Osteoblast (primary cell): ENCODE results near the gene FAM83C. TPM values are rescaled to one million over a fixed set of nuclear protein-coding genes. Genes with fewer than 3 reads are reported as not detected.

Experiments
- DNase-seq: peaks from one replicate; pipeline ENCODE4 v3.0.0; 2011; ENCODE audit warnings: low spot score, mixed read lengths; ENCODE audit not compliant: insufficient read length; ENCODE audit errors: missing footprints
- H2AFZ ChIP-seq: 2 replicates; pipeline ENCODE4 v1.6.0; 2011; ENCODE audit warnings: mild to moderate bottlenecking, low read length
- H3K27ac ChIP-seq: 2 replicates; pipeline ENCODE4 v1.5.1; 2011; ENCODE audit warnings: mild to moderate bottlenecking, low read depth, low read length, moderate library complexity
- H3K27me3 ChIP-seq: 2 replicates; pipeline ENCODE4 v1.6.0; 2012; ENCODE audit warnings: mild to moderate bottlenecking, control low read depth, inconsistent platforms, low read length, moderate library complexity; ENCODE audit not compliant: insufficient read depth
- H3K36me3 ChIP-seq: 2 replicates; pipeline ENCODE4 v1.5.1; 2011; ENCODE audit warnings: mild to moderate bottlenecking, low read length, control low read depth, moderate library complexity; ENCODE audit not compliant: insufficient read depth
- H3K4me1 ChIP-seq: 2 replicates; pipeline ENCODE4 v1.5.1; 2011; ENCODE audit warnings: mild to moderate bottlenecking, low read length, control low read depth, moderate library complexity; ENCODE audit not compliant: insufficient read depth
- H3K4me2 ChIP-seq: 2 replicates; pipeline ENCODE4 v1.6.0; 2011; ENCODE audit warnings: mild to moderate bottlenecking, low read length; ENCODE audit not compliant: insufficient read depth
- H3K4me3 ChIP-seq: fragments of 200-600 bp; sonication (generic); 3 replicates; pipeline ENCODE4 v1.5.1; 2012; ENCODE audit warnings: mild to moderate bottlenecking, low read length, inconsistent platforms; ENCODE audit not compliant: insufficient read depth
- H3K79me2 ChIP-seq: 2 replicates; pipeline ENCODE4 v1.6.0; 2012; ENCODE audit warnings: mild to moderate bottlenecking, low read length, control low read depth, inconsistent platforms; ENCODE audit not compliant: insufficient read depth
- H3K9me3 ChIP-seq: 2 replicates; pipeline ENCODE4 v1.5.1; 2011; ENCODE audit warnings: low read depth, low read length, control low read depth
- H4K20me1 ChIP-seq: 2 replicates; pipeline ENCODE4 v1.6.0; 2012; ENCODE audit warnings: mild to moderate bottlenecking, low read length, control low read depth; ENCODE audit not compliant: insufficient read depth
- total RNA-seq: library from RNA; depleted of rRNA; stranded (reverse); fragments of >200 nt; gene quantifications from 2 replicates; pipeline ENCODE4 v1.2.3, GENCODE V29; 2012
- TF ChIP-seq, protein P1 (sequence below): IDR thresholded peaks from 2 replicates; pipeline ENCODE4 v1.5.1; 2011; ENCODE audit warnings: mild to moderate bottlenecking, low read depth, low read length, moderate library complexity; ENCODE audit errors: extremely low read depth

The FAM83C gene
- total RNA-seq, 1 donor, result not detected

DNA sequence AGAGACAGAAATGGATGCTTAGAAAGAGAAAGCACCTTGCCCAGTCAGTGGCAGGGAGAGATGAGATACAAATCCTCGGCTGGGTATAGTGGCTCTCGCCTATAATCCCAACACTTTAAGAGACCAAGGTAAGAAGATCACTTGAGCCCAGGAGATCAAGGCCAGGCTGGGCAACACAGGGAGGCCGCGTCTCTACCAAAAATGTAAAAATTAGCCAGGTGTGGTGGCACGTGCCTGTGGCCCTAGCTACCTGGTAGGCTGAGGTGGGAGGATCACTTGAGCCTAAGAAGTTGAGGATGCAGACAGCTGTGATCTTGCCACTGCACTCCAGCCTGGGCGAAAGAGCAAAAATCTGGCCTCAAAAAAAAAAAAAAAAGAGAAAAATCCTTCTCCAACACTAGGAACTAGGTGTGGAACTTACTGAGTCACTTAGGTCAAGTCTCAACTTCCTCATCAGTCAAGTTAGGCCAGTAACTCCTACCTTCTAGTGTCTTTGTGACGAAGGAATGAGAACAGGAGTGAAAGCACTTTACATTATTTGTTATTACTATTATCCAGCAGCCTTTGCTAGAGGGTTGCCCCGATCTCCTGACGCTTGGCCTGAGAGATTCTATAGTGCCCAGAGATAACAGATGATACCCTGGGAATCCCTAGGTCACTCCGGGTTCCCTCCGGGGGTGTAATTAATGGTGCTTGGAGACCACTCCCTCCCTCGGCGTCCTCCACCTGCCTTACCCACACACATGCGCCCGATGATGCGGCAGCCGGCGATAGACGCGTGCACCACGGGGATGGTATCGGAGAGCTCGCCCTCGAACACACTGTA is 8.6 kb downstream of the FAM83C start:
- H2AFZ ChIP-seq, result peak overlapping the region; percentile 92
- peaks cover 38% of the 10 kb centered on the region for H3K36me3 ChIP-seq
- H3K27me3 ChIP-seq, result no peaks in the 10 kb centered on the region
- H3K4me1 ChIP-seq, result peaks cover 18% of the 10 kb centered on the region
- DNase-seq, result peak; percentile 69
- peaks cover 13% of the 10 kb centered on the region for H4K20me1 ChIP-seq
- H3K79me2 ChIP-seq, result peaks cover 57% of the 10 kb centered on the region
- TF ChIP-seq, protein P1, sequence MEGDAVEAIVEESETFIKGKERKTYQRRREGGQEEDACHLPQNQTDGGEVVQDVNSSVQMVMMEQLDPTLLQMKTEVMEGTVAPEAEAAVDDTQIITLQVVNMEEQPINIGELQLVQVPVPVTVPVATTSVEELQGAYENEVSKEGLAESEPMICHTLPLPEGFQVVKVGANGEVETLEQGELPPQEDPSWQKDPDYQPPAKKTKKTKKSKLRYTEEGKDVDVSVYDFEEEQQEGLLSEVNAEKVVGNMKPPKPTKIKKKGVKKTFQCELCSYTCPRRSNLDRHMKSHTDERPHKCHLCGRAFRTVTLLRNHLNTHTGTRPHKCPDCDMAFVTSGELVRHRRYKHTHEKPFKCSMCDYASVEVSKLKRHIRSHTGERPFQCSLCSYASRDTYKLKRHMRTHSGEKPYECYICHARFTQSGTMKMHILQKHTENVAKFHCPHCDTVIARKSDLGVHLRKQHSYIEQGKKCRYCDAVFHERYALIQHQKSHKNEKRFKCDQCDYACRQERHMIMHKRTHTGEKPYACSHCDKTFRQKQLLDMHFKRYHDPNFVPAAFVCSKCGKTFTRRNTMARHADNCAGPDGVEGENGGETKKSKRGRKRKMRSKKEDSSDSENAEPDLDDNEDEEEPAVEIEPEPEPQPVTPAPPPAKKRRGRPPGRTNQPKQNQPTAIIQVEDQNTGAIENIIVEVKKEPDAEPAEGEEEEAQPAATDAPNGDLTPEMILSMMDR, result no peak
- no peaks in the 10 kb centered on the region for H3K9me3 ChIP-seq
- peak overlapping the region; percentile 87 for H3K4me2 ChIP-seq
- peak overlapping the region; percentile 70 for H3K27ac ChIP-seq
- H3K4me3 ChIP-seq, result peak overlapping the region; percentile 85

DNA sequence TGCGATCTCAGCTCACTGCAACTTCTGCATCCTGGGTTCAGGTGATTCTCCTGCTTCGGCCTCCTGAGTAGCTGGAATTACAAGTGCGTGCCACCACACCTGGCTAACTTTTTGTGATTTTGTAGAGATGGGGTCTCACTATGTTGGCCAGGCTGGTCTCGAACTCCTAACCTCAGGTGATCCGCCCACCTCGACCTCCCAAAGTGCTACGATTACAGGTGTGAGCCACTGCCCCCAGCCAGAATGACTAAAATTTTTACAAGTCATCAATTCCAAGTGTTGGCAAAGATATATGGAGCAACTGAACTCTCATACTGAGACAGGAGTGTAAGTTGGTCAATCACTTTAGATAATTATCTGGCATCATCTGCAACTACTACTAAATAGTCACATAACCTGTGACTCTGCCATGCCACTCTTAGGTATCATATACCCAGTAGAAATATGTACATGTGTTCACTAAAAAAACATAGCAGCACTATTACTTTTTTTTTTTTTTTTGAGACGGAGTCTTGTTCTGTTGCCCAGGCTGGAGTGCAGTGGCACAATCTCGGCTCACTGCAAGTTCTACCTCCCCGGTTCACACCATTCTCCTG is 10.6 kb downstream of the FAM83C start:
- TF ChIP-seq, protein P1, result no peak
- peak; percentile 72 for DNase-seq
- Histone ChIP-seq H3K27me3 (no peaks in the 10 kb centered on the region), H3K36me3 (peaks cover 44% of the 10 kb centered on the region), H3K4me1 (peaks cover 24% of the 10 kb centered on the region), H3K9me3 (no peaks in the 10 kb centered on the region), H3K4me2 (no peak overlapping the region), H2AFZ (no peak overlapping the region), H3K4me3 (no peak overlapping the region), H3K27ac (no peak overlapping the region), H3K79me2 (peaks cover 66% of the 10 kb centered on the region), H4K20me1 (peaks cover 13% of the 10 kb centered on the region)

DNA sequence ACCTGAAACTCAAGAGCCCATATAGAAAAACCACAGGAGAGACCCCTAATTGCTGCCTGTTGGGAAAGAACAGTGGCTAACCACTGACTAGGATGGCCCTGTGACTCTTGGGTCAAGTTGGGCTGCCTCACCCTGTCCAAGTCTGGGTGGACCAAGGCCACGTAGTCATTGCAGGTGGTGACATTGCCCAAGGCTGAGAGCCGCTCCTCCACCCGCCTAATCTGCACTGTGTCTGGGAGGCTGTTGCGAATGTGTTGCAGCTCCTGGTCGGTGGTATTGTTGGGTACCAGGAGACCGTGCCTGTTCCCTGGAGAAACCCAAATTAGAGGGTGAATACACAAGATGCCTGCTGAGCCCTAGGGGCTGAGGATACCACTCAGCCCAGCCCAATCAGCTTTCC is 11.7 kb downstream of the FAM83C start:
- Histone ChIP-seq H3K9me3 (no peaks in the 10 kb centered on the region), H2AFZ (no peak overlapping the region), H3K4me3 (no peak overlapping the region), H3K79me2 (peaks cover 77% of the 10 kb centered on the region), H4K20me1 (peaks cover 13% of the 10 kb centered on the region), H3K4me1 (peaks cover 32% of the 10 kb centered on the region), H3K4me2 (no peak overlapping the region), H3K36me3 (peaks cover 55% of the 10 kb centered on the region), H3K27me3 (no peaks in the 10 kb centered on the region), H3K27ac (no peak overlapping the region)
- TF ChIP-seq, protein P1, result no peak
- DNase-seq, result no peak

DNA sequence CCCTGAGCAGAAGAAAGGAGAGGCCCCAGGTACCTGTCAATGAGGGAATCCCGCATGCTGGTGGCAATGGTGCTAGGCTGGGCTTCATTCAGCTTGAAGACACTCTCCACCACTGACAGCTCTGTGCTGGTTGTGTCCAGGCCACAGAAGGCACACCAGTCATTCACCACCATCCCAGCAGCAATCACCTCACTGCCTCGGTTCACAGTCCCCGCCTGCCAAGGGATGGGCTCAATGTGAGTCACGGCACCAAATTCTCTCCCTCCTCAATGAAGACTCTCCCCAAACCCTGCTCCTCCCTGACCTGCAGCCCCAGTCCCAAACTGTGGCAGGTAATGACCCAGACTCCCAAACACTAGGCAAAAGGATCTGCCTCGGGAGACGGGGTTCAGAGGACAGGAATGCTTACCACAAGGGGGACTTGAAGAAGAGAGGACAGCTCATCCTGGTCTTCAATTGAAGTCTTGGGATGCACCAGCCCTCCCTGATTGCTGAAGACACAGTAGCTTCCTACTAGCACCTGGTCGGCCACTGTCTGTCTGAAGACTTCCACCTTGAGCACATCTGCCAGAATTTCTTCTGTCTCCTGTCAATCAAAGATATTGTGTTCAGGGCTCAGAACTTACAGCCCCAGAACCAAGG is 12.6 kb downstream of the FAM83C start:
- Histone ChIP-seq H3K27ac (peak overlapping the region; percentile 12), H3K36me3 (peaks cover 62% of the 10 kb centered on the region), H2AFZ (no peak overlapping the region), H3K9me3 (no peaks in the 10 kb centered on the region), H3K79me2 (peaks cover 78% of the 10 kb centered on the region), H3K4me3 (no peak overlapping the region), H3K4me2 (no peak overlapping the region), H3K27me3 (no peaks in the 10 kb centered on the region), H4K20me1 (peaks cover 16% of the 10 kb centered on the region), H3K4me1 (peaks cover 24% of the 10 kb centered on the region)
- peak; percentile 75 for DNase-seq
- TF ChIP-seq, protein P1, result no peak
